ENCODE data around the gene SPATS2L. TPM values are rescaled to one million over a fixed set of nuclear protein-coding genes. Genes with fewer than 3 reads are reported as not detected.

Gene SPATS2L
- total and polyA plus RNA-seq, 2 experiments from 2014 or later = 118 to 154 TPM

DNA sequence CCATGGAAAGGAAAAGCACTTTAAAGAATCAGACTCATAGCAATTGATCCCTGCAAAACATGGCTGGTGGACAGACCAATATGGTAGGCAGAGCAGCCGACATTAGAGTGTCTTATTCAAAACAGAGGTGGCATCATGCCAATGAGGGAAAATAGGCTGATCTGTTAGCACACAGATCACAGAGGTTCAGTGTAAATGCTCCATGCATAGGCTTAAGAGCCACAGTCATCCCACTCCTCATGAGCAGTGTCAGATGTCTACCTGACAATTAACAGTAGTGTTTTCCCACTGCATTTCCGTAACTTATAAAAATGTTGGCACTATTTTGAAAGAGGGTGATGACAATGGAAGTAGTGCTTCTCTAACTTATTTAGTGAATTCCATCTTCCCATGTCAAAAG is 86.7 kb downstream of the SPATS2L start:
- Mint-ChIP-seq H3K27me3 (ENCODE audit: insufficient read depth, low read depth, poor library complexity) (no peaks in the 10 kb centered on the region), H3K9me3 (no peaks in the 10 kb centered on the region), H3K4me1 (peaks cover 31% of the 10 kb centered on the region), H3K4me3 (no peak overlapping the region), H3K36me3 (ENCODE audit: low read depth) (peaks cover 63% of the 10 kb centered on the region), H3K27ac (no peak overlapping the region)
- H3K9me2 ChIP-seq (ENCODE audit: insufficient read depth) = no peaks in the 10 kb centered on the region; the same call in none of the 2 replicates
- no peak for ATAC-seq
- H3K27me3 ChIP-seq (ENCODE audit: insufficient read depth) = no peaks in the 10 kb centered on the region
- 0 out of 2 replicates have a peak overlapping the region, but pooled peaks have one; percentile 62 for H3K27ac ChIP-seq (ENCODE audit: low read depth)
- no peak overlapping the region for H2AFZ ChIP-seq
- no peak overlapping the region for H3K4me3 ChIP-seq
- H3K4me1 ChIP-seq (ENCODE audit: insufficient read depth) = peaks cover 15% of the 10 kb centered on the region
- 0 out of 2 replicates have a peak, but pooled peaks cover 4% of the 10 kb centered on the region for H3F3A ChIP-seq (replicated peaks; ENCODE audit: low read depth)
- no peak for DNase-seq (ENCODE audit: low spot score)
- H3K36me3 ChIP-seq (ENCODE audit: insufficient read depth) = peaks cover 23% of the 10 kb centered on the region
- H3K4me2 ChIP-seq = no peak overlapping the region
- H4K20me1 ChIP-seq (replicated peaks; ENCODE audit: insufficient read depth) = no peaks in the 10 kb centered on the region
- TF ChIP-seq POLR2AphosphoS5 (IDR thresholded peaks at IDR 0.05; ENCODE audit: low read depth) (no peak), NANOG (IDR thresholded peaks at IDR 0.05; ENCODE audit: borderline replicate concordance) (no peak), JUNB (IDR thresholded peaks at IDR 0.05; ENCODE audit: unreplicated experiment) (no peak), EZH2 (IDR thresholded peaks at IDR 0.05; ENCODE audit: low read depth, unreplicated experiment) (no peak), CREB1 (CRISPR knock-in tag; IDR thresholded peaks at IDR 0.05; ENCODE audit: low read depth) (no peak), ZNF114 (CRISPR knock-in tag; IDR thresholded peaks at IDR 0.05) (no peak), EZH2phosphoT487 (IDR thresholded peaks at IDR 0.05; ENCODE audit: unreplicated experiment) (no peak), ZNF331 (CRISPR knock-in tag; IDR thresholded peaks at IDR 0.05; ENCODE audit: low read depth) (no peak), STAT1 (IDR thresholded peaks at IDR 0.05; ENCODE audit: unreplicated experiment) (no peak)
- TF ChIP-seq, protein P1, sequence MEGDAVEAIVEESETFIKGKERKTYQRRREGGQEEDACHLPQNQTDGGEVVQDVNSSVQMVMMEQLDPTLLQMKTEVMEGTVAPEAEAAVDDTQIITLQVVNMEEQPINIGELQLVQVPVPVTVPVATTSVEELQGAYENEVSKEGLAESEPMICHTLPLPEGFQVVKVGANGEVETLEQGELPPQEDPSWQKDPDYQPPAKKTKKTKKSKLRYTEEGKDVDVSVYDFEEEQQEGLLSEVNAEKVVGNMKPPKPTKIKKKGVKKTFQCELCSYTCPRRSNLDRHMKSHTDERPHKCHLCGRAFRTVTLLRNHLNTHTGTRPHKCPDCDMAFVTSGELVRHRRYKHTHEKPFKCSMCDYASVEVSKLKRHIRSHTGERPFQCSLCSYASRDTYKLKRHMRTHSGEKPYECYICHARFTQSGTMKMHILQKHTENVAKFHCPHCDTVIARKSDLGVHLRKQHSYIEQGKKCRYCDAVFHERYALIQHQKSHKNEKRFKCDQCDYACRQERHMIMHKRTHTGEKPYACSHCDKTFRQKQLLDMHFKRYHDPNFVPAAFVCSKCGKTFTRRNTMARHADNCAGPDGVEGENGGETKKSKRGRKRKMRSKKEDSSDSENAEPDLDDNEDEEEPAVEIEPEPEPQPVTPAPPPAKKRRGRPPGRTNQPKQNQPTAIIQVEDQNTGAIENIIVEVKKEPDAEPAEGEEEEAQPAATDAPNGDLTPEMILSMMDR (conservative IDR thresholded peaks at IDR 0.05; ENCODE audit: low read depth in 2 of 2) = no peak
- TF ChIP-seq, protein P2, sequence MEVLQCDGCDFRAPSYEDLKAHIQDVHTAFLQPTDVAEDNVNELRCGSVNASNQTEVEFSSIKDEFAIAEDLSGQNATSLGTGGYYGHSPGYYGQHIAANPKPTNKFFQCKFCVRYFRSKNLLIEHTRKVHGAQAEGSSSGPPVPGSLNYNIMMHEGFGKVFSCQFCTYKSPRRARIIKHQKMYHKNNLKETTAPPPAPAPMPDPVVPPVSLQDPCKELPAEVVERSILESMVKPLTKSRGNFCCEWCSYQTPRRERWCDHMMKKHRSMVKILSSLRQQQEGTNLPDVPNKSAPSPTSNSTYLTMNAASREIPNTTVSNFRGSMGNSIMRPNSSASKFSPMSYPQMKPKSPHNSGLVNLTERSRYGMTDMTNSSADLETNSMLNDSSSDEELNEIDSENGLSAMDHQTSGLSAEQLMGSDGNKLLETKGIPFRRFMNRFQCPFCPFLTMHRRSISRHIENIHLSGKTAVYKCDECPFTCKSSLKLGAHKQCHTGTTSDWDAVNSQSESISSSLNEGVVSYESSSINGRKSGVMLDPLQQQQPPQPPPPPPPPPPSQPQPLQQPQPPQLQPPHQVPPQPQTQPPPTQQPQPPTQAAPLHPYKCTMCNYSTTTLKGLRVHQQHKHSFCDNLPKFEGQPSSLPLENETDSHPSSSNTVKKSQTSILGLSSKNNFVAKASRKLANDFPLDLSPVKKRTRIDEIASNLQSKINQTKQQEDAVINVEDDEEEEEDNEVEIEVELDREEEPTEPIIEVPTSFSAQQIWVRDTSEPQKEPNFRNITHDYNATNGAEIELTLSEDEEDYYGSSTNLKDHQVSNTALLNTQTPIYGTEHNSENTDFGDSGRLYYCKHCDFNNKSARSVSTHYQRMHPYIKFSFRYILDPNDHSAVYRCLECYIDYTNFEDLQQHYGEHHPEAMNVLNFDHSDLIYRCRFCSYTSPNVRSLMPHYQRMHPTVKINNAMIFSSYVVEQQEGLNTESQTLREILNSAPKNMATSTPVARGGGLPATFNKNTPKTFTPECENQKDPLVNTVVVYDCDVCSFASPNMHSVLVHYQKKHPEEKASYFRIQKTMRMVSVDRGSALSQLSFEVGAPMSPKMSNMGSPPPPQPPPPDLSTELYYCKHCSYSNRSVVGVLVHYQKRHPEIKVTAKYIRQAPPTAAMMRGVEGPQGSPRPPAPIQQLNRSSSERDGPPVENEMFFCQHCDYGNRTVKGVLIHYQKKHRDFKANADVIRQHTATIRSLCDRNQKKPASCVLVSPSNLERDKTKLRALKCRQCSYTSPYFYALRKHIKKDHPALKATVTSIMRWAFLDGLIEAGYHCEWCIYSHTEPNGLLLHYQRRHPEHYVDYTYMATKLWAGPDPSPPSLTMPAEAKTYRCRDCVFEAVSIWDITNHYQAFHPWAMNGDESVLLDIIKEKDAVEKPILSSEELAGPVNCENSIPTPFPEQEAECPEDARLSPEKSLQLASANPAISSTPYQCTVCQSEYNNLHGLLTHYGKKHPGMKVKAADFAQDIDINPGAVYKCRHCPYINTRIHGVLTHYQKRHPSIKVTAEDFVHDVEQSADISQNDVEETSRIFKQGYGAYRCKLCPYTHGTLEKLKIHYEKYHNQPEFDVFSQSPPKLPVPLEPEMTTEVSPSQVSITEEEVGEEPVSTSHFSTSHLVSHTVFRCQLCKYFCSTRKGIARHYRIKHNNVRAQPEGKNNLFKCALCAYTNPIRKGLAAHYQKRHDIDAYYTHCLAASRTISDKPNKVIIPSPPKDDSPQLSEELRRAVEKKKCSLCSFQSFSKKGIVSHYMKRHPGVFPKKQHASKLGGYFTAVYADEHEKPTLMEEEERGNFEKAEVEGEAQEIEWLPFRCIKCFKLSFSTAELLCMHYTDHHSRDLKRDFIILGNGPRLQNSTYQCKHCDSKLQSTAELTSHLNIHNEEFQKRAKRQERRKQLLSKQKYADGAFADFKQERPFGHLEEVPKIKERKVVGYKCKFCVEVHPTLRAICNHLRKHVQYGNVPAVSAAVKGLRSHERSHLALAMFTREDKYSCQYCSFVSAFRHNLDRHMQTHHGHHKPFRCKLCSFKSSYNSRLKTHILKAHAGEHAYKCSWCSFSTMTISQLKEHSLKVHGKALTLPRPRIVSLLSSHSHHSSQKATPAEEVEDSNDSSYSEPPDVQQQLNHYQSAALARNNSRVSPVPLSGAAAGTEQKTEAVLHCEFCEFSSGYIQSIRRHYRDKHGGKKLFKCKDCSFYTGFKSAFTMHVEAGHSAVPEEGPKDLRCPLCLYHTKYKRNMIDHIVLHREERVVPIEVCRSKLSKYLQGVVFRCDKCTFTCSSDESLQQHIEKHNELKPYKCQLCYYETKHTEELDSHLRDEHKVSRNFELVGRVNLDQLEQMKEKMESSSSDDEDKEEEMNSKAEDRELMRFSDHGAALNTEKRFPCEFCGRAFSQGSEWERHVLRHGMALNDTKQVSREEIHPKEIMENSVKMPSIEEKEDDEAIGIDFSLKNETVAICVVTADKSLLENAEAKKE (CRISPR knock-in tag; IDR thresholded peaks at IDR 0.05) = no peak
- TF ChIP-seq, protein P3, sequence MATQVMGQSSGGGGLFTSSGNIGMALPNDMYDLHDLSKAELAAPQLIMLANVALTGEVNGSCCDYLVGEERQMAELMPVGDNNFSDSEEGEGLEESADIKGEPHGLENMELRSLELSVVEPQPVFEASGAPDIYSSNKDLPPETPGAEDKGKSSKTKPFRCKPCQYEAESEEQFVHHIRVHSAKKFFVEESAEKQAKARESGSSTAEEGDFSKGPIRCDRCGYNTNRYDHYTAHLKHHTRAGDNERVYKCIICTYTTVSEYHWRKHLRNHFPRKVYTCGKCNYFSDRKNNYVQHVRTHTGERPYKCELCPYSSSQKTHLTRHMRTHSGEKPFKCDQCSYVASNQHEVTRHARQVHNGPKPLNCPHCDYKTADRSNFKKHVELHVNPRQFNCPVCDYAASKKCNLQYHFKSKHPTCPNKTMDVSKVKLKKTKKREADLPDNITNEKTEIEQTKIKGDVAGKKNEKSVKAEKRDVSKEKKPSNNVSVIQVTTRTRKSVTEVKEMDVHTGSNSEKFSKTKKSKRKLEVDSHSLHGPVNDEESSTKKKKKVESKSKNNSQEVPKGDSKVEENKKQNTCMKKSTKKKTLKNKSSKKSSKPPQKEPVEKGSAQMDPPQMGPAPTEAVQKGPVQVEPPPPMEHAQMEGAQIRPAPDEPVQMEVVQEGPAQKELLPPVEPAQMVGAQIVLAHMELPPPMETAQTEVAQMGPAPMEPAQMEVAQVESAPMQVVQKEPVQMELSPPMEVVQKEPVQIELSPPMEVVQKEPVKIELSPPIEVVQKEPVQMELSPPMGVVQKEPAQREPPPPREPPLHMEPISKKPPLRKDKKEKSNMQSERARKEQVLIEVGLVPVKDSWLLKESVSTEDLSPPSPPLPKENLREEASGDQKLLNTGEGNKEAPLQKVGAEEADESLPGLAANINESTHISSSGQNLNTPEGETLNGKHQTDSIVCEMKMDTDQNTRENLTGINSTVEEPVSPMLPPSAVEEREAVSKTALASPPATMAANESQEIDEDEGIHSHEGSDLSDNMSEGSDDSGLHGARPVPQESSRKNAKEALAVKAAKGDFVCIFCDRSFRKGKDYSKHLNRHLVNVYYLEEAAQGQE (IDR thresholded peaks at IDR 0.05; ENCODE audit: unreplicated experiment) = no peak
- TF ChIP-seq, protein P4, sequence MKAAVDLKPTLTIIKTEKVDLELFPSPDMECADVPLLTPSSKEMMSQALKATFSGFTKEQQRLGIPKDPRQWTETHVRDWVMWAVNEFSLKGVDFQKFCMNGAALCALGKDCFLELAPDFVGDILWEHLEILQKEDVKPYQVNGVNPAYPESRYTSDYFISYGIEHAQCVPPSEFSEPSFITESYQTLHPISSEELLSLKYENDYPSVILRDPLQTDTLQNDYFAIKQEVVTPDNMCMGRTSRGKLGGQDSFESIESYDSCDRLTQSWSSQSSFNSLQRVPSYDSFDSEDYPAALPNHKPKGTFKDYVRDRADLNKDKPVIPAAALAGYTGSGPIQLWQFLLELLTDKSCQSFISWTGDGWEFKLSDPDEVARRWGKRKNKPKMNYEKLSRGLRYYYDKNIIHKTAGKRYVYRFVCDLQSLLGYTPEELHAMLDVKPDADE (IDR thresholded peaks at IDR 0.05) = no peak
- H3K79me2 ChIP-seq (replicated peaks; ENCODE audit: insufficient read depth) = peaks cover 58% of the 10 kb centered on the region

Measured in GM23338 (cell line).